Measurements from ENCODE around the gene DUOXA2.

DNA sequence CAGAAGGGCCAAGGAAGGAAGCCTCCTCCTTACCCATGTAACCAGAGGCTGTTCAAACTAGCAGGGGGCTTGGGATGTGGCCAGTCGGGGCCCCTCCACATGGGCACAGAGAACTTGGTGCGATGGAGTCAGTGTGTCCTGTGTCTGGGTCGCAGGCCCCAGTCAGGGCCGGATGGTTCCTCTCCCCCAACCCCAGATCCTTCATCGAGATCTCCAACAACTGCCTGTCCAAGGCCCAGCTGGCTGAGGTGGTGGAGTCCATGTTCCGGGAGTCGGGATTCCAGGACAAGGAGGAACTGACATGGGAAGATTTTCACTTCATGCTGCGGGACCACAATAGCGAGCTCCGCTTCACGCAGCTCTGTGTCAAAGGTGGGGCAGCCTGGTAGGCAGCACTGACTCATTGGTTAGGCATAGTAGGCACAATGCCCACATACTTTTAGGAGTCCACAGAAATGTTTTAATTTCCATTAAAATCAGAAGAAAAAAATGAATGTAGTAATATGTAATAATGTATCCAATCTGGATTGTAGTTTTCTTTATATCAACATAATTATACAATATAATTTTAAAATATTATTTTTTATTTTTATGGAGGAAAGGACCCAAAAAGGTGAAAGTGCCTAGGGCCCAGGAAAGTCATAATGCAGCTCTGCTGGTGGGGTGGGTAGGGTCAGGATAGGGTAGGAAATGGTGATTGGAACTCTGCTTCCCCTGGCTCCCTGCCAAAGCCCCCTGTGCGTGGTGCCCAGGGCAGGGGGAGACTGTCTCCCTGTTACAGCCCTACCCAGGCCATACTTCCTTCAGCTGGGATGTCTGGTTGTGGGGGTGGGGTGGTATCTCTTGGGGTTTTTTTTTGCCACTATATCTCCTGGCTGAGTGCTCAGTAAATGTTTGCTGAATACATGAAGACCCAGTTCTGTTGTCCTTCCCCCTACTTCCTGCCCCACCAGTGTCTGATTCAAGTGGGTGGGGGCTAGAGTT is 34.2 kb downstream of the DUOXA2 start:
- TF ChIP-seq, protein P1, sequence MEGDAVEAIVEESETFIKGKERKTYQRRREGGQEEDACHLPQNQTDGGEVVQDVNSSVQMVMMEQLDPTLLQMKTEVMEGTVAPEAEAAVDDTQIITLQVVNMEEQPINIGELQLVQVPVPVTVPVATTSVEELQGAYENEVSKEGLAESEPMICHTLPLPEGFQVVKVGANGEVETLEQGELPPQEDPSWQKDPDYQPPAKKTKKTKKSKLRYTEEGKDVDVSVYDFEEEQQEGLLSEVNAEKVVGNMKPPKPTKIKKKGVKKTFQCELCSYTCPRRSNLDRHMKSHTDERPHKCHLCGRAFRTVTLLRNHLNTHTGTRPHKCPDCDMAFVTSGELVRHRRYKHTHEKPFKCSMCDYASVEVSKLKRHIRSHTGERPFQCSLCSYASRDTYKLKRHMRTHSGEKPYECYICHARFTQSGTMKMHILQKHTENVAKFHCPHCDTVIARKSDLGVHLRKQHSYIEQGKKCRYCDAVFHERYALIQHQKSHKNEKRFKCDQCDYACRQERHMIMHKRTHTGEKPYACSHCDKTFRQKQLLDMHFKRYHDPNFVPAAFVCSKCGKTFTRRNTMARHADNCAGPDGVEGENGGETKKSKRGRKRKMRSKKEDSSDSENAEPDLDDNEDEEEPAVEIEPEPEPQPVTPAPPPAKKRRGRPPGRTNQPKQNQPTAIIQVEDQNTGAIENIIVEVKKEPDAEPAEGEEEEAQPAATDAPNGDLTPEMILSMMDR (IDR thresholded peaks at IDR 0.05), result no peak
- TF ChIP-seq POLR2A (IDR thresholded peaks at IDR 0.05), result no peak
